Measurements from ENCODE around the gene CD300C. TPM values are rescaled to one million over a fixed set of nuclear protein-coding genes. Genes with fewer than 3 reads are reported as not detected.
"Not testable (repeated sequence)": the region's sequence is repeated elsewhere in the genome, so short reads cannot be mapped to it uniquely, and the experiment has no call there.

CD300C gene
- total RNA-seq, 1 donor from 2014 or later = 0.48 TPM

- no peak for DNase-seq (ENCODE audit: low spot score)
Observed at GRCh38 chr17:74563358-74563757, 17.4 kb upstream of the CD300C start.

GRCh38 chr17:74561586-74561985 lies 15.7 kb upstream of the CD300C start:
- DNase-seq (ENCODE audit: low spot score) = no peak

- no peak for DNase-seq (ENCODE audit: low spot score)
Observed at GRCh38 chr17:74558882-74559519, 13.1 kb upstream of the CD300C start.

GRCh38 chr17:74558402-74558801 lies 12.5 kb upstream of the CD300C start:
- not testable (repeated sequence) for DNase-seq (ENCODE audit: low spot score)

GRCh38 chr17:74555427-74555940 lies 9.6 kb upstream of the CD300C start:
- DNase-seq (ENCODE audit: low spot score) = no peak

- DNase-seq (ENCODE audit: low spot score) = no peak
Observed at GRCh38 chr17:74554909-74555308, 9.0 kb upstream of the CD300C start.

- DNase-seq (ENCODE audit: low spot score) = no peak
Observed at GRCh38 chr17:74552037-74552436, 6.1 kb upstream of the CD300C start.

- no peak for DNase-seq (ENCODE audit: low spot score)
Observed at GRCh38 chr17:74550602-74551001, 4.7 kb upstream of the CD300C start.

GRCh38 chr17:74549343-74549742 lies 3.4 kb upstream of the CD300C start:
- DNase-seq (ENCODE audit: low spot score) = no peak

GRCh38 chr17:74547736-74548135 lies 1.8 kb upstream of the CD300C start:
- no peak for DNase-seq (ENCODE audit: low spot score)

GRCh38 chr17:74547264-74547663 lies 1.3 kb upstream of the CD300C start:
- DNase-seq (ENCODE audit: low spot score) = no peak

GRCh38 chr17:74546586-74546985 lies 671 bp upstream of the CD300C start:
- no peak for DNase-seq (ENCODE audit: low spot score)

GRCh38 chr17:74544991-74545842 lies 698 bp downstream of the CD300C start:
- DNase-seq (ENCODE audit: low spot score) = no peak

GRCh38 chr17:74543891-74544760 lies 1.8 kb downstream of the CD300C start:
- DNase-seq (ENCODE audit: low spot score) = no peak

- no peak for DNase-seq (ENCODE audit: low spot score)
Observed at GRCh38 chr17:74543406-74543805, 2.5 kb downstream of the CD300C start.

- no peak for DNase-seq (ENCODE audit: low spot score)
Observed at GRCh38 chr17:74542727-74543383, 3.1 kb downstream of the CD300C start.

- DNase-seq (ENCODE audit: low spot score) = no peak
Observed at GRCh38 chr17:74542166-74542565, 3.7 kb downstream of the CD300C start.

GRCh38 chr17:74541176-74542111 lies 4.5 kb downstream of the CD300C start:
- no peak for DNase-seq (ENCODE audit: low spot score)

- no peak for DNase-seq (ENCODE audit: low spot score)
Observed at GRCh38 chr17:74539281-74539820, 6.6 kb downstream of the CD300C start.

GRCh38 chr17:74536890-74537289 lies 9.0 kb downstream of the CD300C start:
- DNase-seq (ENCODE audit: low spot score) = no peak
